ENCODE data around the gene WNT7A.
"Not testable (repeated sequence)": the region's sequence is repeated elsewhere in the genome, so short reads cannot be mapped to it uniquely, and the experiment has no call there.

The WNT7A gene

GRCh38 chr3:13879946-13880810 lies at the start of gene WNT7A:
Gene WNT7A (minus strand): TSS chr3:13880071. CDS start chr3:13879816, 255 bp downstream.
- no peak within 1 kb of the TSS for H3K9ac ChIP-seq (ENCODE audit: low read depth, low read length)

GRCh38 chr3:13928741-13929140 lies 48.9 kb upstream of the WNT7A start:
- not testable (repeated sequence) for H3K36me3 ChIP-seq (ENCODE audit: insufficient read depth, low read depth, low read length); H3K27ac ChIP-seq (ENCODE audit: low read length); H3K27me3 ChIP-seq (ENCODE audit: insufficient read depth, low read length); H3K4me3 ChIP-seq (ENCODE audit: low read length); H3K4me1 ChIP-seq (ENCODE audit: insufficient read depth, low read length); H3K9ac ChIP-seq (ENCODE audit: low read depth, low read length)
- peaks cover 33% of the 10 kb centered on the region for H3K9me3 ChIP-seq (ENCODE audit: insufficient read depth, low read depth, low read length)

More at GRCh38 chr3:13879946-13880810, at the start of gene WNT7A:
- no peaks in the 10 kb centered on the region for H3K4me1 ChIP-seq (ENCODE audit: insufficient read depth, low read length)
- no peaks in the 10 kb centered on the region for H3K9me3 ChIP-seq (ENCODE audit: insufficient read depth, low read depth, low read length)
- H3K36me3 ChIP-seq (ENCODE audit: insufficient read depth, low read depth, low read length): no peaks in the 10 kb centered on the region
- no peak within 1 kb of the TSS for H3K27ac ChIP-seq (ENCODE audit: low read length)
- H3K4me3 ChIP-seq (ENCODE audit: low read length): peak within 1 kb of the TSS; percentile 69
- H3K27me3 ChIP-seq (ENCODE audit: insufficient read depth, low read length): peaks cover 98% of the 10 kb centered on the region

- no peak overlapping the region for H3K4me3 ChIP-seq (ENCODE audit: low read length)
- no peak overlapping the region for H3K27ac ChIP-seq (ENCODE audit: low read length)
- H3K36me3 ChIP-seq (ENCODE audit: insufficient read depth, low read depth, low read length): no peaks in the 10 kb centered on the region
- no peak overlapping the region for H3K9ac ChIP-seq (ENCODE audit: low read depth, low read length)
- peaks cover 35% of the 10 kb centered on the region for H3K9me3 ChIP-seq (ENCODE audit: insufficient read depth, low read depth, low read length)
- no peaks in the 10 kb centered on the region for H3K4me1 ChIP-seq (ENCODE audit: insufficient read depth, low read length)
- no peaks in the 10 kb centered on the region for H3K27me3 ChIP-seq (ENCODE audit: insufficient read depth, low read length)
Measured at GRCh38 chr3:13927295-13927694, 47.4 kb upstream of the WNT7A start.

- Histone ChIP-seq H3K4me1 (ENCODE audit: insufficient read depth, low read length) (no peaks in the 10 kb centered on the region), H3K27ac (ENCODE audit: low read length) (no peak overlapping the region), H3K27me3 (ENCODE audit: insufficient read depth, low read length) (no peaks in the 10 kb centered on the region), H3K36me3 (ENCODE audit: insufficient read depth, low read depth, low read length) (no peaks in the 10 kb centered on the region), H3K9ac (ENCODE audit: low read depth, low read length) (no peak overlapping the region), H3K4me3 (ENCODE audit: low read length) (no peak overlapping the region), H3K9me3 (ENCODE audit: insufficient read depth, low read depth, low read length) (peaks cover 38% of the 10 kb centered on the region)
Measured at GRCh38 chr3:13916375-13916774, 36.5 kb upstream of the WNT7A start.

GRCh38 chr3:13902648-13903238 lies 22.9 kb upstream of the WNT7A start:
- no peaks in the 10 kb centered on the region for H3K36me3 ChIP-seq (ENCODE audit: insufficient read depth, low read depth, low read length)
- no peak overlapping the region for H3K9ac ChIP-seq (ENCODE audit: low read depth, low read length)
- peaks cover 75% of the 10 kb centered on the region for H3K9me3 ChIP-seq (ENCODE audit: insufficient read depth, low read depth, low read length)
- H3K4me1 ChIP-seq (ENCODE audit: insufficient read depth, low read length): no peaks in the 10 kb centered on the region
- no peaks in the 10 kb centered on the region for H3K27me3 ChIP-seq (ENCODE audit: insufficient read depth, low read length)
- H3K27ac ChIP-seq (ENCODE audit: low read length): no peak overlapping the region
- H3K4me3 ChIP-seq (ENCODE audit: low read length): no peak overlapping the region

GRCh38 chr3:13901935-13902584 lies 22.2 kb upstream of the WNT7A start:
- H3K36me3 ChIP-seq (ENCODE audit: insufficient read depth, low read depth, low read length): no peaks in the 10 kb centered on the region
- no peaks in the 10 kb centered on the region for H3K27me3 ChIP-seq (ENCODE audit: insufficient read depth, low read length)
- H3K4me1 ChIP-seq (ENCODE audit: insufficient read depth, low read length): no peaks in the 10 kb centered on the region
- no peak overlapping the region for H3K4me3 ChIP-seq (ENCODE audit: low read length)
- no peak overlapping the region for H3K27ac ChIP-seq (ENCODE audit: low read length)
- peaks cover 75% of the 10 kb centered on the region for H3K9me3 ChIP-seq (ENCODE audit: insufficient read depth, low read depth, low read length)
- H3K9ac ChIP-seq (ENCODE audit: low read depth, low read length): no peak overlapping the region

- peaks cover 8% of the 10 kb centered on the region; the same call in 1 of the 2 replicates for H3K4me1 ChIP-seq (ENCODE audit: insufficient read depth, low read length)
- H3K9me3 ChIP-seq (ENCODE audit: insufficient read depth, low read depth, low read length): peaks cover 38% of the 10 kb centered on the region
- no peak overlapping the region for H3K27ac ChIP-seq (ENCODE audit: low read length)
- H3K36me3 ChIP-seq (ENCODE audit: insufficient read depth, low read depth, low read length): no peaks in the 10 kb centered on the region
- no peak overlapping the region for H3K9ac ChIP-seq (ENCODE audit: low read depth, low read length)
- no peak overlapping the region for H3K4me3 ChIP-seq (ENCODE audit: low read length)
- peaks cover 28% of the 10 kb centered on the region for H3K27me3 ChIP-seq (ENCODE audit: insufficient read depth, low read length)
Measured at GRCh38 chr3:13898346-13898745, 18.5 kb upstream of the WNT7A start.

- Histone ChIP-seq H3K27me3 (ENCODE audit: insufficient read depth, low read length) (peaks cover 30% of the 10 kb centered on the region), H3K9me3 (ENCODE audit: insufficient read depth, low read depth, low read length) (peaks cover 21% of the 10 kb centered on the region), H3K27ac (ENCODE audit: low read length) (no peak overlapping the region), H3K36me3 (ENCODE audit: insufficient read depth, low read depth, low read length) (no peaks in the 10 kb centered on the region), H3K9ac (ENCODE audit: low read depth, low read length) (no peak overlapping the region), H3K4me1 (ENCODE audit: insufficient read depth, low read length) (peaks cover 8% of the 10 kb centered on the region; the same call in 1 of the 2 replicates), H3K4me3 (ENCODE audit: low read length) (no peak overlapping the region)
Measured at GRCh38 chr3:13896473-13897154, 16.7 kb upstream of the WNT7A start.

- no peak overlapping the region for H3K27ac ChIP-seq (ENCODE audit: low read length)
- H3K4me1 ChIP-seq (ENCODE audit: insufficient read depth, low read length): peaks cover 8% of the 10 kb centered on the region; the same call in 1 of the 2 replicates
- no peaks in the 10 kb centered on the region for H3K36me3 ChIP-seq (ENCODE audit: insufficient read depth, low read depth, low read length)
- H3K9me3 ChIP-seq (ENCODE audit: insufficient read depth, low read depth, low read length): peaks cover 9% of the 10 kb centered on the region; the same call in 1 of the 2 replicates
- peaks cover 30% of the 10 kb centered on the region for H3K27me3 ChIP-seq (ENCODE audit: insufficient read depth, low read length)
- H3K9ac ChIP-seq (ENCODE audit: low read depth, low read length): peak overlapping the region; percentile 57; the same call in 1 of the 2 replicates
- peak overlapping the region; percentile 80 for H3K4me3 ChIP-seq (ENCODE audit: low read length)
Measured at GRCh38 chr3:13895155-13896105, 15.6 kb upstream of the WNT7A start.

- peak overlapping the region; percentile 57; the same call in 1 of the 2 replicates for H3K9ac ChIP-seq (ENCODE audit: low read depth, low read length)
- peaks cover 8% of the 10 kb centered on the region; the same call in 1 of the 2 replicates for H3K4me1 ChIP-seq (ENCODE audit: insufficient read depth, low read length)
- H3K4me3 ChIP-seq (ENCODE audit: low read length): peak overlapping the region; percentile 80
- H3K27me3 ChIP-seq (ENCODE audit: insufficient read depth, low read length): peaks cover 35% of the 10 kb centered on the region
- 0 out of 2 replicates have a peak, but pooled peaks cover 5% of the 10 kb centered on the region for H3K9me3 ChIP-seq (ENCODE audit: insufficient read depth, low read depth, low read length)
- H3K27ac ChIP-seq (ENCODE audit: low read length): no peak overlapping the region
- H3K36me3 ChIP-seq (ENCODE audit: insufficient read depth, low read depth, low read length): no peaks in the 10 kb centered on the region
Measured at GRCh38 chr3:13894807-13895154, 14.9 kb upstream of the WNT7A start.

Data from iPS-20b (cell line).